Erythroblast (primary cell): ENCODE data around the gene HS6ST2.

Source experiments
- GATA1 ChIP-seq: IDR thresholded peaks from 2 replicates; pipeline ENCODE4 v1.6.1; 2011; ENCODE audit warnings: low read depth, mild to moderate bottlenecking, control low read depth, low read length, moderate library complexity
- POLR2A ChIP-seq: IDR thresholded peaks from 2 replicates; pipeline ENCODE4 v1.6.1; 2011; ENCODE audit warnings: mild to moderate bottlenecking, low read length

- TF ChIP-seq POLR2A (no peak), GATA1 (no peak)
These were observed 120.5 kb downstream of the HS6ST2 start for GRCh38 chrX:132837967-132838366.
